HepG2 (cell line): ENCODE results near the gene KRTAP6-1.

Source experiments
- AKNA ChIP-seq: sonication (generic); formaldehyde crosslinking; IDR thresholded peaks from 2 replicates; pipeline ENCODE4 v1.4.0; 2020; ENCODE audit warnings: missing genetic modification reagents, borderline replicate concordance
- ATF1 ChIP-seq: IDR thresholded peaks from 2 replicates; pipeline ENCODE4 v1.6.1; 2016; ENCODE audit warnings: mild to moderate bottlenecking, control low read depth
- CTCF ChIP-seq: sonication (generic); formaldehyde crosslinking; IDR thresholded peaks from 2 replicates; pipeline ENCODE4 v1.5.0; 2020; ENCODE audit warnings: mild to moderate bottlenecking, missing genetic modification reagents, moderate library complexity
- FOXM1 ChIP-seq: sonication (generic); formaldehyde crosslinking; IDR thresholded peaks from 2 replicates; pipeline ENCODE4 v1.5.0; 2020; ENCODE audit warnings: missing genetic modification reagents
- KAT7 ChIP-seq: IDR thresholded peaks from 2 replicates; pipeline ENCODE4 v1.6.1; 2018; ENCODE audit warnings: borderline replicate concordance, missing compliant biosample characterization
- KDM5A ChIP-seq: fragments of 200-600 bp; sonication (generic); IDR thresholded peaks from 2 replicates; pipeline ENCODE4 v1.7.0; 2018; ENCODE audit warnings: antibody characterized with exemption, mild to moderate bottlenecking, low read length, borderline replicate concordance
- POLR2A ChIP-seq, 2 experiments: IDR thresholded peaks; 2 replicates each; pipeline ENCODE4 v1.6.1; 2011; ENCODE audit warnings: low read depth in 2 of 2, low read length in 2 of 2, mild to moderate bottlenecking in 1 of 2, moderate library complexity in 1 of 2; ENCODE audit not compliant: insufficient read depth in 1 of 2
- RBAK ChIP-seq: sonication (generic); formaldehyde crosslinking; IDR thresholded peaks from 2 replicates; pipeline ENCODE4 v1.5.1; 2020; ENCODE audit warnings: mild to moderate bottlenecking, missing genetic modification reagents
- ZMYM2 ChIP-seq: sonication (generic); formaldehyde crosslinking; IDR thresholded peaks from 2 replicates; pipeline ENCODE4 v1.8.0; 2022; ENCODE audit warnings: mild to moderate bottlenecking, missing genetic modification reagents
- TF ChIP-seq, protein P1 (sequence below): sonication (generic); formaldehyde crosslinking; IDR thresholded peaks from 2 replicates; pipeline ENCODE4 v1.4.0; 2020; ENCODE audit warnings: missing genetic modification reagents, borderline replicate concordance
- TF ChIP-seq, protein P2 (sequence below): sonication (generic); formaldehyde crosslinking; IDR thresholded peaks from 2 replicates; pipeline ENCODE4 v1.8.0; 2022; ENCODE audit warnings: mild to moderate bottlenecking, missing genetic modification reagents, moderate library complexity

- TF ChIP-seq ZMYM2 (CRISPR knock-in tag) (no peak), KDM5A (no peak), AKNA (no peak), RBAK (no peak), FOXM1 (no peak), POLR2A (IDR thresholded peaks at IDR 0.05; ENCODE audit: insufficient read depth in 1 of 2, low read depth in 2 of 2, low read length in 2 of 2) (no peak), CTCF (CRISPR knock-in tag) (no peak), ATF1 (no peak), KAT7 (CRISPR knock-in tag) (no peak)
- TF ChIP-seq, protein P1, sequence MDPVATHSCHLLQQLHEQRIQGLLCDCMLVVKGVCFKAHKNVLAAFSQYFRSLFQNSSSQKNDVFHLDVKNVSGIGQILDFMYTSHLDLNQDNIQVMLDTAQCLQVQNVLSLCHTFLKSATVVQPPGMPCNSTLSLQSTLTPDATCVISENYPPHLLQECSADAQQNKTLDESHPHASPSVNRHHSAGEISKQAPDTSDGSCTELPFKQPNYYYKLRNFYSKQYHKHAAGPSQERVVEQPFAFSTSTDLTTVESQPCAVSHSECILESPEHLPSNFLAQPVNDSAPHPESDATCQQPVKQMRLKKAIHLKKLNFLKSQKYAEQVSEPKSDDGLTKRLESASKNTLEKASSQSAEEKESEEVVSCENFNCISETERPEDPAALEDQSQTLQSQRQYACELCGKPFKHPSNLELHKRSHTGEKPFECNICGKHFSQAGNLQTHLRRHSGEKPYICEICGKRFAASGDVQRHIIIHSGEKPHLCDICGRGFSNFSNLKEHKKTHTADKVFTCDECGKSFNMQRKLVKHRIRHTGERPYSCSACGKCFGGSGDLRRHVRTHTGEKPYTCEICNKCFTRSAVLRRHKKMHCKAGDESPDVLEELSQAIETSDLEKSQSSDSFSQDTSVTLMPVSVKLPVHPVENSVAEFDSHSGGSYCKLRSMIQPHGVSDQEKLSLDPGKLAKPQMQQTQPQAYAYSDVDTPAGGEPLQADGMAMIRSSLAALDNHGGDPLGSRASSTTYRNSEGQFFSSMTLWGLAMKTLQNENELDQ: no peak
- TF ChIP-seq, protein P2, sequence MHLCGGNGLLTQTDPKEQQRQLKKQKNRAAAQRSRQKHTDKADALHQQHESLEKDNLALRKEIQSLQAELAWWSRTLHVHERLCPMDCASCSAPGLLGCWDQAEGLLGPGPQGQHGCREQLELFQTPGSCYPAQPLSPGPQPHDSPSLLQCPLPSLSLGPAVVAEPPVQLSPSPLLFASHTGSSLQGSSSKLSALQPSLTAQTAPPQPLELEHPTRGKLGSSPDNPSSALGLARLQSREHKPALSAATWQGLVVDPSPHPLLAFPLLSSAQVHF (CRISPR knock-in tag): no peak
These were observed 12.9 kb downstream of the KRTAP6-1 start, which contains the start of gene KRTAP22-1 for GRCh38 chr21:30600787-30601186.
